T-helper 1 cell treated with Interleukin-12 subunit alpha and Interleukin-12 subunit beta and Interleukin-4 antibody, amounts not matched to agents 30 μg/mL and 1 μg/mL, for 36 hours (primary cell): Measurements from ENCODE around the gene TBX5.

Source experiments
- H3K27ac Mint-ChIP-seq: one replicate; pipeline ENCODE4 v1.8.0; 2021; ENCODE audit warnings: mild to moderate bottlenecking, mixed read lengths
- H3K27me3 Mint-ChIP-seq: one replicate; pipeline ENCODE4 v1.8.0; 2021; ENCODE audit warnings: low read depth, mixed read lengths
- H3K36me3 Mint-ChIP-seq: one replicate; pipeline ENCODE4 v1.8.0; 2021; ENCODE audit warnings: low read depth, mixed read lengths
- H3K4me1 Mint-ChIP-seq: one replicate; pipeline ENCODE4 v1.8.0; 2021; ENCODE audit warnings: low read depth, mixed read lengths
- H3K4me3 Mint-ChIP-seq: one replicate; pipeline ENCODE4 v1.8.0; 2021; ENCODE audit warnings: mild to moderate bottlenecking, moderate library complexity, mixed read lengths
- H3K9me3 Mint-ChIP-seq: one replicate; pipeline ENCODE4 v1.8.0; 2021; ENCODE audit warnings: mixed read lengths

Gene TBX5

GRCh38 chr12:114316076-114316475 is 89.9 kb downstream of the TBX5 start:
- no peaks in the 10 kb centered on the region for H3K27me3 Mint-ChIP-seq
- H3K9me3 Mint-ChIP-seq, result no peaks in the 10 kb centered on the region
- no peak overlapping the region for H3K27ac Mint-ChIP-seq
- H3K4me3 Mint-ChIP-seq, result no peak overlapping the region
- no peaks in the 10 kb centered on the region for H3K36me3 Mint-ChIP-seq
- H3K4me1 Mint-ChIP-seq, result no peaks in the 10 kb centered on the region

GRCh38 chr12:114314974-114315720 is 90.8 kb downstream of the TBX5 start:
- H3K27me3 Mint-ChIP-seq, result no peaks in the 10 kb centered on the region
- H3K9me3 Mint-ChIP-seq, result no peaks in the 10 kb centered on the region
- H3K36me3 Mint-ChIP-seq, result no peaks in the 10 kb centered on the region
- no peak overlapping the region for H3K27ac Mint-ChIP-seq
- H3K4me3 Mint-ChIP-seq, result no peak overlapping the region
- no peaks in the 10 kb centered on the region for H3K4me1 Mint-ChIP-seq

GRCh38 chr12:114314403-114314802 is 91.5 kb downstream of the TBX5 start:
- H3K4me1 Mint-ChIP-seq, result no peaks in the 10 kb centered on the region
- H3K27ac Mint-ChIP-seq, result no peak overlapping the region
- no peaks in the 10 kb centered on the region for H3K36me3 Mint-ChIP-seq
- no peaks in the 10 kb centered on the region for H3K9me3 Mint-ChIP-seq
- no peaks in the 10 kb centered on the region for H3K27me3 Mint-ChIP-seq
- no peak overlapping the region for H3K4me3 Mint-ChIP-seq

- no peaks in the 10 kb centered on the region for H3K27me3 Mint-ChIP-seq
- H3K9me3 Mint-ChIP-seq, result no peaks in the 10 kb centered on the region
- no peak overlapping the region for H3K4me3 Mint-ChIP-seq
- no peak overlapping the region for H3K27ac Mint-ChIP-seq
- no peaks in the 10 kb centered on the region for H3K4me1 Mint-ChIP-seq
- no peaks in the 10 kb centered on the region for H3K36me3 Mint-ChIP-seq
Observed at GRCh38 chr12:114313910-114314309, 92.0 kb downstream of the TBX5 start.

- Mint-ChIP-seq H3K4me1 (no peaks in the 10 kb centered on the region), H3K27me3 (no peaks in the 10 kb centered on the region), H3K27ac (no peak overlapping the region), H3K4me3 (no peak overlapping the region), H3K36me3 (no peaks in the 10 kb centered on the region), H3K9me3 (no peaks in the 10 kb centered on the region)
Observed at GRCh38 chr12:114311974-114312373, 94.0 kb downstream of the TBX5 start.

GRCh38 chr12:114306646-114307045 is 99.3 kb downstream of the TBX5 start:
- no peak overlapping the region for H3K27ac Mint-ChIP-seq
- H3K27me3 Mint-ChIP-seq, result no peaks in the 10 kb centered on the region
- H3K4me1 Mint-ChIP-seq, result no peaks in the 10 kb centered on the region
- H3K4me3 Mint-ChIP-seq, result no peak overlapping the region
- no peaks in the 10 kb centered on the region for H3K9me3 Mint-ChIP-seq
- no peaks in the 10 kb centered on the region for H3K36me3 Mint-ChIP-seq

- no peaks in the 10 kb centered on the region for H3K9me3 Mint-ChIP-seq
- H3K27ac Mint-ChIP-seq, result no peak overlapping the region
- no peak overlapping the region for H3K4me3 Mint-ChIP-seq
- no peaks in the 10 kb centered on the region for H3K36me3 Mint-ChIP-seq
- H3K27me3 Mint-ChIP-seq, result no peaks in the 10 kb centered on the region
- H3K4me1 Mint-ChIP-seq, result no peaks in the 10 kb centered on the region
Observed at GRCh38 chr12:114305446-114305845, 100.5 kb downstream of the TBX5 start.
